Loucy (cell line): Measurements from ENCODE around the gene TIMM23.

Experiments
- EZH2phosphoT487 ChIP-seq: fragments of 200-600 bp; IDR thresholded peaks from 2 replicates; pipeline ENCODE4 v1.6.1; 2018; ENCODE audit warnings: antibody characterized with exemption, mild to moderate bottlenecking, moderate library complexity, borderline replicate concordance
- TF ChIP-seq, protein P1 (sequence below): fragments of 200-600 bp; sonication (generic); conservative IDR thresholded peaks from 2 replicates; pipeline ENCODE4 v1.5.1; 2014; ENCODE audit warnings: mild to moderate bottlenecking, antibody characterized with exemption, low read length

DNA sequence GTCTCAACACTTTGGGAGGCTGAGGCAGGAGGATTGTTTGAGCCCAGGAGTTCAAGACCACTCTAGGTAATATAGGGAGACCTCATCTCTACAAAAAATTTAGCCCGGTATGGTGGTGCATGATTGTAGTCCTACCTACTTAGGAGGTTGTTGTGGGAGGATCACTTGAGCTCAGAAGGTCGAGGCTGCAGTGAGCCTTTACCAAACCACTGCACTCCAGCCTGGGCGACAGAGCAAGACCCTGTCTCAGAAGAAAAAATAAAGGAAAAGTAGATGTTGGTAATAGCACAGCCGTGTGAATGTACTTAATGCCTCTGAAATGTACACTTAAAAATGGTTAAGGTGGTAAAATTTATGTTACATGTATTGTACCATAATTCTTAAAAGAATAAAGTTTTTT lies 25.3 kb downstream of the TIMM23 start:
- TF ChIP-seq, protein P1, sequence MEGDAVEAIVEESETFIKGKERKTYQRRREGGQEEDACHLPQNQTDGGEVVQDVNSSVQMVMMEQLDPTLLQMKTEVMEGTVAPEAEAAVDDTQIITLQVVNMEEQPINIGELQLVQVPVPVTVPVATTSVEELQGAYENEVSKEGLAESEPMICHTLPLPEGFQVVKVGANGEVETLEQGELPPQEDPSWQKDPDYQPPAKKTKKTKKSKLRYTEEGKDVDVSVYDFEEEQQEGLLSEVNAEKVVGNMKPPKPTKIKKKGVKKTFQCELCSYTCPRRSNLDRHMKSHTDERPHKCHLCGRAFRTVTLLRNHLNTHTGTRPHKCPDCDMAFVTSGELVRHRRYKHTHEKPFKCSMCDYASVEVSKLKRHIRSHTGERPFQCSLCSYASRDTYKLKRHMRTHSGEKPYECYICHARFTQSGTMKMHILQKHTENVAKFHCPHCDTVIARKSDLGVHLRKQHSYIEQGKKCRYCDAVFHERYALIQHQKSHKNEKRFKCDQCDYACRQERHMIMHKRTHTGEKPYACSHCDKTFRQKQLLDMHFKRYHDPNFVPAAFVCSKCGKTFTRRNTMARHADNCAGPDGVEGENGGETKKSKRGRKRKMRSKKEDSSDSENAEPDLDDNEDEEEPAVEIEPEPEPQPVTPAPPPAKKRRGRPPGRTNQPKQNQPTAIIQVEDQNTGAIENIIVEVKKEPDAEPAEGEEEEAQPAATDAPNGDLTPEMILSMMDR: no peak
- no peak for TF ChIP-seq EZH2phosphoT487
